Measurements from ENCODE around the gene INHBE.
"Not testable (repeated sequence)": the region's sequence is repeated elsewhere in the genome, so short reads cannot be mapped to it uniquely, and the experiment has no call there.

INHBE gene

GRCh38 chr12:57500213-57500612 lies 45.1 kb downstream of the INHBE start:
- DNase-seq, result no peak

- not testable (repeated sequence) for DNase-seq
These were observed 47.3 kb downstream of the INHBE start for GRCh38 chr12:57502311-57502969.

- not testable (repeated sequence) for DNase-seq
These were observed 51.4 kb downstream of the INHBE start for GRCh38 chr12:57506541-57506940.

Measured in CD4-positive, alpha-beta T cell treated with Interleukin-4 for 1 hour (primary cell).